Body of pancreas (tissue), 4 donors: ENCODE results near the gene RFX1.

Source experiments
- CTCF ChIP-seq, 7 experiments: fragments of 450-650 bp in 4 of 7; fragments of 200-600 bp in 3 of 7; sonication (generic) in 3 of 7; IDR thresholded peaks; one replicate each; pipeline ENCODE4 v1.5.1; 2016 to 2019; ENCODE audit warnings: antibody characterized with exemption in 7 of 7
- POLR2A ChIP-seq, 3 donors: fragments of 450-650 bp; IDR thresholded peaks; one replicate each; pipeline ENCODE4 v1.6.1; 2016; ENCODE audit warnings: antibody characterized with exemption in 3 of 3, mild to moderate bottlenecking in 2 of 3

DNA sequence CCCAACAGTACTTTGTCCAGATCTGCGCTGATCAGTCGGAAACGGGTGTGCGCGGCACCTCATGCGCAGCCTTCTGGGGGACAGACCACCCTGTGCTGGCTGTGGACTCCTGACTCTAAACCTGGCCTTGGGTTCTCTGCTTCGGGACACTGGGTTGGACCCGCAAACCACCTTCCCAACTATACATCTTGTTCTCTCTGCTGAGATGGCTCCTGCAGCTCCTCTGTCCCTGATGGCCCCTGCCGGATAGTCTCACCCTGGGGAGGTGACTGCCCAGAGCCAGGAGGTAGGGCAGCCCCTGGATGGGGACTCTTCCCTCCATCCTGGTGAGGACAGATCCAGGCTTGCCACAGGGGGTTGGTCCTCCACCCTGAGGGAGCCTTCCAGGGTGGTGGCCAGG, 23.3 kb downstream of the RFX1 start:
- TF ChIP-seq CTCF (IDR thresholded peaks at IDR 0.05) (no peak), POLR2A (IDR thresholded peaks at IDR 0.05) (no peak)
